Measurements from ENCODE around the gene PRSS8. TPM values are rescaled to one million over a fixed set of nuclear protein-coding genes. Genes with fewer than 3 reads are reported as not detected.

PRSS8 gene
- total RNA-seq, 1 experiment from 2014 or later: 108 TPM

- peaks cover 89% of the 10 kb centered on the region for H3K36me3 Mint-ChIP-seq (ENCODE audit: insufficient read depth, unreplicated experiment)
- peak overlapping the region; percentile 93 for H3K27ac Mint-ChIP-seq (ENCODE audit: unreplicated experiment)
- intact Hi-C loops (cut with micrococcal nuclease; ENCODE audit: unreplicated experiment): no loop called here
- TF ChIP-seq CTCF (IDR thresholded peaks at IDR 0.05; ENCODE audit: unreplicated experiment): no peak
- H3K27me3 Mint-ChIP-seq (ENCODE audit: unreplicated experiment): no peaks in the 10 kb centered on the region
- BruUV-seq (replicated peaks): no TSS peak
- H3K9me3 Mint-ChIP-seq (ENCODE audit: low read depth, unreplicated experiment): no peaks in the 10 kb centered on the region
- H3K4me1 Mint-ChIP-seq (ENCODE audit: low read depth, unreplicated experiment): peaks cover 82% of the 10 kb centered on the region
- peak overlapping the region; percentile 66 for H3K4me3 Mint-ChIP-seq (ENCODE audit: low read depth, unreplicated experiment)
- DNase-seq: no peak
- CTCF ChIA-PET: interaction anchor here (1.1 to 5.5 kb wide), 6 partner anchors 8 to 146 kb away, joined by 3 to 38 read pairs (median 4); partner anchors contain the start of genes HSD3B7 and KAT8
Measured at GRCh38 chr16:31131416-31131815, 4.1 kb downstream of the PRSS8 start.

GRCh38 chr16:31130899-31131298 lies 4.6 kb downstream of the PRSS8 start:
- Mint-ChIP-seq H3K36me3 (ENCODE audit: insufficient read depth, unreplicated experiment) (peaks cover 89% of the 10 kb centered on the region), H3K4me3 (ENCODE audit: low read depth, unreplicated experiment) (peak overlapping the region; percentile 66), H3K4me1 (ENCODE audit: low read depth, unreplicated experiment) (peaks cover 77% of the 10 kb centered on the region), H3K27me3 (ENCODE audit: unreplicated experiment) (no peaks in the 10 kb centered on the region), H3K27ac (ENCODE audit: unreplicated experiment) (peak overlapping the region; percentile 93), H3K9me3 (ENCODE audit: low read depth, unreplicated experiment) (no peaks in the 10 kb centered on the region)
- no peak for TF ChIP-seq CTCF (IDR thresholded peaks at IDR 0.05; ENCODE audit: unreplicated experiment)
- no TSS peak for BruUV-seq (replicated peaks)
- intact Hi-C loops (cut with micrococcal nuclease; ENCODE audit: unreplicated experiment): loop anchor here (1.0 kb wide), 1 partner anchor 11 kb away; no protein-coding TSS in a partner anchor
- CTCF ChIA-PET: interaction anchor here (0.8 to 5.5 kb wide), 7 partner anchors 8 to 146 kb away, joined by 3 to 38 read pairs (median 4); partner anchors contain the start of genes HSD3B7 and KAT8
- DNase-seq: peak; percentile 96

- Mint-ChIP-seq H3K9me3 (ENCODE audit: low read depth, unreplicated experiment) (no peaks in the 10 kb centered on the region), H3K27me3 (ENCODE audit: unreplicated experiment) (no peaks in the 10 kb centered on the region), H3K27ac (ENCODE audit: unreplicated experiment) (peak overlapping the region; percentile 93), H3K4me3 (ENCODE audit: low read depth, unreplicated experiment) (peak overlapping the region; percentile 66), H3K36me3 (ENCODE audit: insufficient read depth, unreplicated experiment) (peaks cover 85% of the 10 kb centered on the region), H3K4me1 (ENCODE audit: low read depth, unreplicated experiment) (peaks cover 72% of the 10 kb centered on the region)
- no peak for DNase-seq
- intact Hi-C loops (cut with micrococcal nuclease; ENCODE audit: unreplicated experiment): loop anchor here (1.0 kb wide), 1 partner anchor 12 kb away; no protein-coding TSS in a partner anchor
- CTCF ChIA-PET: interaction anchor here (0.8 to 5.5 kb wide), 7 partner anchors 9 to 203 kb away, joined by 3 to 38 read pairs (median 4); partner anchors contain the start of genes HSD3B7 and KAT8
- TF ChIP-seq CTCF (IDR thresholded peaks at IDR 0.05; ENCODE audit: unreplicated experiment): no peak
- no TSS peak for BruUV-seq (replicated peaks)
Measured at GRCh38 chr16:31130336-31130891, 5.1 kb downstream of the PRSS8 start.

- H3K36me3 Mint-ChIP-seq (ENCODE audit: insufficient read depth, unreplicated experiment): peaks cover 79% of the 10 kb centered on the region
- peak overlapping the region; percentile 51 for H3K4me3 Mint-ChIP-seq (ENCODE audit: low read depth, unreplicated experiment)
- peaks cover 71% of the 10 kb centered on the region for H3K4me1 Mint-ChIP-seq (ENCODE audit: low read depth, unreplicated experiment)
- no peaks in the 10 kb centered on the region for H3K9me3 Mint-ChIP-seq (ENCODE audit: low read depth, unreplicated experiment)
- no TSS peak for BruUV-seq (replicated peaks)
- no peak for TF ChIP-seq CTCF (IDR thresholded peaks at IDR 0.05; ENCODE audit: unreplicated experiment)
- DNase-seq: peak; percentile 47
- CTCF ChIA-PET: interaction anchor here (0.6 to 5.5 kb wide), 7 partner anchors 12 to 204 kb away, joined by 3 to 38 read pairs (median 4); partner anchors contain the start of genes KAT8, PYCARD, ZNF646 and ZNF668
- H3K27me3 Mint-ChIP-seq (ENCODE audit: unreplicated experiment): no peaks in the 10 kb centered on the region
- peak overlapping the region; percentile 93 for H3K27ac Mint-ChIP-seq (ENCODE audit: unreplicated experiment)
- intact Hi-C loops (cut with micrococcal nuclease; ENCODE audit: unreplicated experiment): loop anchor here (1.0 kb wide), 1 partner anchor 13 kb away; no protein-coding TSS in a partner anchor
Measured at GRCh38 chr16:31129568-31130335, 5.8 kb downstream of the PRSS8 start.
